Endothelial cell of umbilical vein (primary cell): ENCODE data around the gene SCTR.

Experiments used
- CTCF ChIP-seq, 2 donors: IDR thresholded peaks; 1 replicate in 1 of 2; 2 replicates in 1 of 2; pipeline ENCODE4 v1.5.1; 2011; ENCODE audit warnings: low read length in 2 of 2, mild to moderate bottlenecking in 2 of 2, moderate library complexity in 2 of 2, control low read depth in 1 of 2, inconsistent platforms in 1 of 2, low read depth in 1 of 2; ENCODE audit not compliant: insufficient read depth in 1 of 2; ENCODE audit errors: extremely low read depth in 1 of 2
- EZH2 ChIP-seq: IDR thresholded peaks from 2 replicates; pipeline ENCODE4 v1.6.1; 2012; ENCODE audit warnings: borderline replicate concordance, low read depth, mild to moderate bottlenecking, moderate library complexity, low read length, inconsistent platforms; ENCODE audit not compliant: severe bottlenecking
- JUN ChIP-seq: IDR thresholded peaks from 2 replicates; pipeline ENCODE4 v1.6.1; 2011; ENCODE audit warnings: borderline replicate concordance, low read depth; ENCODE audit not compliant: insufficient read length, insufficient read depth
- MAX ChIP-seq: IDR thresholded peaks from 2 replicates; pipeline ENCODE4 v1.6.1; 2011; ENCODE audit not compliant: insufficient read depth, insufficient read length
- MYC ChIP-seq: IDR thresholded peaks from one replicate; pipeline ENCODE4 v1.6.1; 2011; ENCODE audit warnings: mild to moderate bottlenecking, low read depth, low read length
- POLR2A ChIP-seq: IDR thresholded peaks from 2 replicates; pipeline ENCODE4 v1.6.1; 2012; ENCODE audit warnings: low read depth, mild to moderate bottlenecking, control low read depth, low read length
- POLR2AphosphoS5 ChIP-seq: IDR thresholded peaks from 2 replicates; pipeline ENCODE4 v1.6.1; 2012; ENCODE audit warnings: low read depth, mild to moderate bottlenecking, control low read depth, low read length, moderate library complexity; ENCODE audit not compliant: insufficient read depth

GRCh38 chr2:119567292-119567691 lies 43.0 kb upstream of the SCTR start:
- no peak for TF ChIP-seq CTCF (IDR thresholded peaks at IDR 0.05; ENCODE audit: extremely low read depth in 1 of 2, insufficient read depth in 1 of 2, low read depth in 1 of 2, low read length in 2 of 2)
- no peak for TF ChIP-seq EZH2
- no peak for TF ChIP-seq POLR2A
- no peak for TF ChIP-seq JUN
- no peak for TF ChIP-seq MYC
- TF ChIP-seq POLR2AphosphoS5: no peak
- TF ChIP-seq MAX: no peak
